Measurements from ENCODE around the gene TESK2.

GRCh38 chr1:45306319-45306718, 184.6 kb downstream of the TESK2 start:
- no peak for TF ChIP-seq POLR2A (IDR thresholded peaks at IDR 0.05)
- no peak for TF ChIP-seq CTCF (IDR thresholded peaks at IDR 0.05)
- no peak for TF ChIP-seq POLR2AphosphoS5 (IDR thresholded peaks at IDR 0.05; ENCODE audit: insufficient read depth in 1 of 2, low read depth in 1 of 2)
